GM10266 (cell line): ENCODE results near the gene OOSP3.
"Not testable (repeated sequence)": the region's sequence is repeated elsewhere in the genome, so short reads cannot be mapped to it uniquely, and the experiment has no call there.

ENCODE experiments used
- DNase-seq: peaks from one replicate; pipeline ENCODE4 v3.0.0; 2012; ENCODE audit errors: extremely low spot score
- CTCF ChIP-seq: IDR thresholded peaks from 2 replicates; pipeline ENCODE4 v1.5.1; 2012; ENCODE audit warnings: mild to moderate bottlenecking, low read depth; ENCODE audit not compliant: control insufficient read depth, insufficient read depth; ENCODE audit errors: missing control alignments

OOSP3 gene

GRCh38 chr11:59846556-59846955 lies 32.0 kb upstream of the OOSP3 start:
- TF ChIP-seq CTCF = no peak
- no peak for DNase-seq

GRCh38 chr11:59847626-59848025 lies 31.0 kb upstream of the OOSP3 start:
- no peak for TF ChIP-seq CTCF
- DNase-seq = no peak

GRCh38 chr11:59848439-59848838 lies 30.1 kb upstream of the OOSP3 start:
- DNase-seq = not testable (repeated sequence)

GRCh38 chr11:59849129-59849528 lies 29.5 kb upstream of the OOSP3 start:
- DNase-seq = no peak
- no peak for TF ChIP-seq CTCF

GRCh38 chr11:59849551-59849950 lies 29.0 kb upstream of the OOSP3 start:
- not testable (repeated sequence) for DNase-seq

GRCh38 chr11:59851416-59851815 lies 27.2 kb upstream of the OOSP3 start:
- DNase-seq = not testable (repeated sequence)

- no peak for DNase-seq
- no peak for TF ChIP-seq CTCF
Observed at GRCh38 chr11:59854871-59855270, 23.7 kb upstream of the OOSP3 start.

GRCh38 chr11:59857439-59858434 lies 20.8 kb upstream of the OOSP3 start:
- no peak for TF ChIP-seq CTCF
- DNase-seq = no peak

GRCh38 chr11:59859673-59860072 lies 18.9 kb upstream of the OOSP3 start:
- DNase-seq = no peak
- no peak for TF ChIP-seq CTCF
